Smooth muscle cell of trachea (primary cell): Measurements from ENCODE around the gene GABRB2. TPM values are rescaled to one million over a fixed set of nuclear protein-coding genes. Genes with fewer than 3 reads are reported as not detected.

ENCODE experiments used
- total RNA-seq: library from RNA; depleted of rRNA; stranded (reverse); fragments of >200 nt; gene quantifications from 2 replicates; pipeline ENCODE4 v1.2.1, GENCODE V29; 2014

The GABRB2 gene
- not detected in 2 replicates for total RNA-seq

DNA sequence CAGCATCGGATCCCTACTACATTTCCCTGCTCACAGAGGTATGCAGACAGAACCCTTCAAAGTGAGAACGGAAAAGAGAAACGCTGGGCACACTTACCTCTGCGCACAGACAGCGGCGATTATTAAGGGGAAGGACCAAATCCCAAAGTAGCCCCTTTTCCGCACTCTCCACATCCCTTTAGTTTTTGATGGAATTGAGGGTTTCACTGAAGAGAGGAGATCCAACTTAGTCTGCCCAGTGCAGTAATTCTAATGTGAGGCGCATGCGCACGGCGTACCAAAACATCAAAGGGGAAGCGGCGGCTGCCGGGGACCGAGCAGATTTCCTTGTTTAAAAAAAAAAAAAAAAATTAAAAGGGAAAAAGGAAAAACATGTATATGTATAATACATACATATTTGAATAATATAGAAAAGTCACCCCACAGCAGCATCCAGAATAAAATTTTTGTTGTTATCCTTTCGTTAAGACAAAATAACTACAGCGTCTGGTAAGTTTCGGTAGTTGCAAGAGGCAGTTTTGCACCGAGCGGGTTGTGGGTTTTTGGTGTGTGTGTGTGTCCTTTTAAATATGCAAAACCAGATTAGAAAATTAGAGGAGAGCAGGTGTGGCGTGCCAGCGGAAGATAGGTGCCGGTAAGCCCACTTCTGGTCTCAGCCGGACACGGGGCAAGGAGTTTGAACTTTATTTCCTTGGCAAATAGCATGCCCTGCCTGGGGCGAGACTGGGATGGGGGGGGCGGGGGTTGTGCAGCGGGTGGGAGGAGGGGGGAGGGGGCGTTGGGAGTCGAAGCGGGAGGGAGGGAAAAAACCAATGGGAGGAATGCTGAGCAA is at the start of gene GABRB2:
Gene GABRB2, minus strand, starts transcription at position 256 of the 832 bp plus-strand sequence. Its CDS starts 82 bp downstream, at position 174.

Other genes starting within 250 kb of the GABRB2 start
- not detected in 2 replicates for gene GABRA6, start 139.0 kb upstream of the GABRB2 start, total RNA-seq